Measurements from ENCODE around the gene WASF3.

DNA sequence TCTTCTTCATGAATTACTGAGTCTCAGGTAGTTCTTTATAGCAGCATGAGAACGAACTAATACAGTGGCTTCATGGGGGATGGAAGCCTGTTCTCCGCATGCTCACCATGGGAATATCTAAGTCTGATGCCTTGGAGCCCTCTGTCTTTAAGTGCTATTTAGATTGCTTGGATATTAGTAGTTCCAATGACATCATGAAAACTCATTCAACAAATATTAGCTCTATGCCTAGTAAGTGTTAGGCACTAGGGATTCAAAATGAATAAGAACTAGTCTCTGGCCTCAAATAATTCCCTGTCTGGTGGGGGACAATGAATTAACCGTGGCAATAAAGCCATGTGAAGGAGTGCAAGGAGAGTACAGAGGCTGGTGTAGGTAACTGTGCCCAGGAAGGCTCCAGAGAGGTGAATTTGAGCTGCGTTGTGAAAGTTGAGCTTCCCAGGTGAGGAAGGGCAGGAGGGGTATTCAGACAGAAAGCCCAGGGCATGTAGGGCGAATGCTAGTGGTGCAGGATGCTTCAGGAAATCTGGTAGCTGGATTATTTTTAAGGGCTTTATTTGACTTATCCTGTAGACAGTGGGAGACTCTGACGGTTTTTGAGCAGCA is 6.1 kb upstream of the WASF3 start:
- TF ChIP-seq YY1 (IDR thresholded peaks at IDR 0.05; ENCODE audit: insufficient read depth, insufficient read length) (no peak), ZNF274 (IDR thresholded peaks at IDR 0.05; ENCODE audit: low read depth, low read length) (no peak), SUZ12 (IDR thresholded peaks at IDR 0.05; ENCODE audit: extremely low read depth, insufficient read depth, insufficient read length) (no peak)
